GM19193 (cell line): Measurements from ENCODE around the gene SHROOM3.

Source experiments
- POLR2A ChIP-seq: IDR thresholded peaks from 4 replicates; pipeline ENCODE4 v1.6.1; 2011; ENCODE audit not compliant: insufficient read depth, insufficient read length; ENCODE audit errors: extremely low read depth

The SHROOM3 gene

DNA sequence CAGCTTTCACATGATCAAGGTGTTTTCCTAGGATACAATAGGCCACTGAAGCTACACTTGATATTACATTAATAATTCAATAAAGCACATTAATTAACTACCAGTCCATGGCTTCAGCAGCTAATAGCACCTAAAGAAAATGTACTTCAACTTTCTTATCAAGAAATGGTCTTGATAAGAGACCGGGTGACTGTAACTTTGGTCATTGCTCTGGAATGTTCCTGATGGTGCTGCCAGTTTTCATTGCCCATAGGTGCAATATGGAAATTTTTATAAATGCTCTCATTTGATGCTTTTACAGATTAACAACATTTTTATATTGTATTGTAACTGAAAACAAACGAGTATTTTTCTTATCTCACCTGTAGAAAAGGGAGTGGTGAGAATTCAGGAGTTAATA lies 165.4 kb downstream of the SHROOM3 start:
- no peak for TF ChIP-seq POLR2A

DNA sequence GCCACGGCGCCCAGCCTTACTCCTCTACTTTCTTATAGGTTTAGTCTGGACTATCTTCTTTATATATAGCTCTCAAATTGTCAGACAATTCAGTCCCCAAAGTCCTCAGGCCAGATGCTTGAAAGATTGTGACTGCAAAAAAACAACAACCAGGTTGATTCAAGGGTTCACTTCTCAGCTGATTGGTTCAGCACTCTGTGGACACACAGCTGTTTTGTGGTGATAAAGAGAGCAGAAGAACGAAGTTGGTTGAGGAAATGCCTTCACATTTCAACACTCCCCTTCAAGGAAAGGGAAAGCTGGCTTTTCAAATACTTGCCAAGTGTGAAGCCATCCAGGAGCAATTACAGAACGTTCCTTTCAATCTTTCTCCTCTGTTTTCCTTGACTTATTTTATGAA lies 166.8 kb downstream of the SHROOM3 start:
- TF ChIP-seq POLR2A = no peak

DNA sequence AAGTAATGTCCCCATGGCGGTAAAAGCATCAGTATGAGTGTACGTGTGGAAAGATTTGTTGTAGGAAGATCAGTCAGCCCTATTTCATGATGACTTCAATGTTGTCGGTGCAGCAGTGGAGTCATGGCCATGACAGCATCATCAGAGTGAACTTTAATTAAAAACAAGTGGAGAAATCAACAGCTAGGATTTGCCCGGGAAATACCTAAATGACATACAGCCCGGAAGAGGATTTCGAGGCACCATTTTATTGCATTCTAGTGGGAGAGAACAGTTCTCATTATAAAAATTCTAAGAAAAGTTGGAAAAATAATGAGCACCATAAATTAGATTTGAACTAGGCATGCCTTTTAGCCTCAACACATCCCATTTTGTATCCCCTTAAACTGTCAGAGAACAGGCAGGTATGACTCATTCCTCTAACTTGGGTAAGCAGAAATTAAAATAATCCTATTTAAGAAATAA lies 170.1 kb downstream of the SHROOM3 start:
- no peak for TF ChIP-seq POLR2A

DNA sequence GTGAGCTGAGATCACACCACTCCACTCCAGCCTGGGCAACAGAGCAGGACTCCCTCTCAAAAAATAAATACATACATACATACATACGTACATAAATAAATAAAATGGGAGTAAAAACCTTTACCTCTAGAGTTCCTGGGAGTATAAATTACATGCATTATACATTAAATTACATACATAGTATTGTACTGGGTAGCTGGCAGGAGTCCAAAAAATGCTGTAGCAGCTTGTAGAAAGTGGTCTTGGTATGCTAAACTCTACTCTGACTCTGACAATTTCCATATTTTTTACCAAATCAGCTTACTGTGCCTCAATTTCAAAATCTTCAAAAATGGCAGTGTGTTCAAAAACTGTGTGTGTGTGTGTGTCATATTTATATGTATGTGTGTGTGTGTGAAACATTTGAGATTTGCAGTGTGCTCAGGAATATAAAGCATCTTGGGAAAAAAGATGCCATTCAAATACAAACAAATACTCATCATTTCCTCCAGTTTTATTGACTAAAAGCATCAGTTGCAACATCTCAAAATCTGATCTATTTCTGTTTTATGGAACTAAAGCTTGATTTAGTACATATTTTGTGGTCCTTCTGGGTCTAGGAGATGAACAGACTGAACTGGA lies 171.7 kb downstream of the SHROOM3 start:
- no peak for TF ChIP-seq POLR2A

DNA sequence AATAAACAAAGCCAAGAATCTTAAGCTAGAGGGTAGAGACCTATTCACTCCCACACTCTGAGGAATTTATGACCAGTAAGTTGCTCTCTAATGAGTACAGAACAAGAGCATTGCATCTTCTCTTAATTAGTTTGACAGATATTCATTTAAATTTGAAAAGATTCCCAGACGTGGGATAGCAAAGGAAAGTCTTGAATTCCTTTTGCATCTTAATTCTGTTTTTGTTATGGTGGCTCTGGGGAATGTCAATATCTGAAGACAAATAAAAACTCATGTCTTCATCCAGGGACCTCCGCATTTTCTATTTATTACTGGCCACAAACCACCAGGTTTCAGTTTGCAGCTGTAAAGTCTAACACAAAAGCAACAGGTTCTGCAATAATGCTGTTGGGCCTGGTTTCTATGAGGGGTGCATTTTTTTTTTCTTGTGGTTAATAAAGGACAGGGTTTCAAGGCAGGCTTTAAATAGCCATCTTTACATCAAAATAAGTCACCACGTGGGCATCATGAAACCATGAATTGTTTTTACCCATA lies 172.3 kb downstream of the SHROOM3 start:
- no peak for TF ChIP-seq POLR2A

DNA sequence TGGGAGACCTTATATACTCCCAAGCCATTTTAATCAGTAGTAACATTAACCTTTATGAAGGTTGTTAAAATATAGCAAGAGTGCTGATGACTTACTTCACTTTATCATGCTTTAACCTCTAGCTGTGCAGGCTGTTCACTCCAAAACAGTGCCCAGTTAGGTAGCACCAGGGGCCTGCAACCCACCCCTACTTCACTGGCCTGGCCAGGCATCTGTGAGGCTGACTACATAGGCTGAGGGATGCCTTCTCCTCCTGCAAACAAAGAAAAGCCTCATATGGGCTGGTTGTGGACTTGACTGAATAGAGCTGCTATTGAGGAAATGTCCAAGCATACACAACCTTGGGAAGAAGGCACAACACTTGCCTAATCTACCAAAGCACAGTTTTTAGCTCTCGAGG lies 172.8 kb downstream of the SHROOM3 start:
- TF ChIP-seq POLR2A = no peak

DNA sequence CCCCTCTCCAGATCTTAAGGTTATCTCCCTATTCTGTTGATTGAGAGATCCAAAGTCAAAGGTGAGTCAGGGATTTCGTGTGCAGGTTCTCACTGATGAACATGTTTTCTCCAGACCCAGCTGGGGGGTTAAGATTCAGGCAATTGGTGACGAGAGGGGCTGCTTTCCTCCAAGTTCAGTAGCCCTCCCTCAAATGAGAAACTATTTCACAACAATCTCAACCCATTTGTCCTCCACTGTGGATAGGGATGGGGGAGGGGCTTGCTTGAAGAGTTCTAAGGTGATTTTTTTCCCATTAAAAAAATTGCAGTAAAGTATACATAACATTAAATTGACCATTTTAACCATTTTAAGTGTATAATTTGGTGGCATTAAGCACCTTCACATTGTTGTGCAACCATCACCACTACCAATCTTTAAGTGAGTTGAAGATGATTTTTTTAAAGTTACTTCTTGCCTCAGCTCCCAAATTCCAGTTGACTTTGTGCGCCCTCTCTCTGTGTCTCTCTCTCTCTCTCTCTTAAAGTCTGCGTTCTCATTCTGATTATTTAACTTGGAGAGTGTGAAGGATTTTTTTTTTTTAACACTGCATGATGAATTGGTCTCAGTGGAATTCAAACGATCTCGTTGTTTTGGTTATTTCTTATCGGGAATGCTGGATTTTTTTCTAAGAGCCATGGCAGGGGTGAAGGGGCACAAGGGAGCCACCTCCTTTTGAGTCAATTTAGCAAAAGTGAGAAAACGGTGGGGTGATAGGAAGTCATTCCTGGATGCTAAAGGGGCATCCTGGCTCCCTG lies 175.9 kb downstream of the SHROOM3 start:
- TF ChIP-seq POLR2A = no peak

DNA sequence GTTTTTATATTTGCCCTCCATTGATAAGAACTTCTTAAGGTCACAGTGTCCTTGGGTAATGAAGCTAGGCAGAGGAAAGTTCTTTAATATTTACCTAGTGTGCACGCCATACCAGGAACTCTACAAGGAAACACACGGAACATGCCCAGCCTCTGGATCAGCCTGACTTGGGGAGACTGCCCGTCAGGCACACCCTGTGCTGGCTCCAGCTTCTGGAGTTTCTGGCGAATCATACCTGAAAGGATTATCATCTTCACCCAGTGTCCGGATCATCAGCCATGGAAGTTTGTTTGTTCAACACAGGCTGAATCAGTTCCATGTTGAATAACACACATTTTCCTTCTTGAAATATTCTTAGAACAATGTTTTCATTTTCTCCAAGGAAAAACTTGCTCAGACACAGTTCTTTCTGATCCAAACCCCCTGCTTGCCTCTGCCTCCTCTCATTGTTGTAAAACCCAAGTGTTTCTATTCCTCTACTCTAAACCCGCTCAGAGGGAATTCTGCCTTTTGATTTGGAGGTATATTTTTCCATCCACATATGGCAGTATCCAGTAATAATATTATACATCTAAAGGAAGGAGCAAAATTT lies 176.7 kb downstream of the SHROOM3 start:
- no peak for TF ChIP-seq POLR2A

DNA sequence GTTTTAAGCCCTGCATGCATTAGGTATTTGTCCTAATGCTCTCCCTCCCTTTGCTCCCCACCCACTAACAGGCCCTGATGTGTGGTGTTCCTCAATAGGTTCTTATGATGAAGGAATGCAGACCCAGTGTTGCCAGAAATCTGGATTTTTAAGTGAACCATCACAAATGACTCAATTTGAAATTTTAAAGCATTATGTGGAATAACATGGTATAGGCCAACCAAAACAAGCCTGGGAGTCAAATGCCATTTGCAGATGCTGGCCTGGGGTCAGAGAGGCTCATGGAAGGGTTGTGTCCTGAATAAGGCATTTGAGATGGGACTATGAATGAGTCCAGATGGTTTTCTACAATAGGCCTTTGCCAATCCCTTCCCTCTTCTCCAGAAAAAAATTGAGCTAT lies 179.6 kb downstream of the SHROOM3 start:
- TF ChIP-seq POLR2A = no peak

DNA sequence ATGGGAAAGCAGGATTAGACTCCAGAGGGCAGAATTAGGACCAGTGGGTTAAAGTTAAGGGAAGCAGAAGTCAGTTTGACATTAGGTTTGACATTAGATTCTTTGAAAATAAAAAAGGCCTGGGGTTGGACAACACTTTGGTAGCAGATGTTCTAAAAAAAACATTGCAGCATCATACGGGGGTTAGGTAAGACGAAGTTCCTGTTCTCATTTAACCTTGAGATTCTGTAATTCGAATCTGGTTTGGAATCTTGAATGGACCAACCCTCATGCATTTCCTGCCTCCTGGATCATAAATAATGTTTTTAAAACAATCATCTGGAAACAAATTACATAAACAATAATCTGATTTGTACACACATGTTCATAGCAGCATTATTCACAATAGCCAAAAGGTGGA lies 181.0 kb downstream of the SHROOM3 start:
- TF ChIP-seq POLR2A = no peak

DNA sequence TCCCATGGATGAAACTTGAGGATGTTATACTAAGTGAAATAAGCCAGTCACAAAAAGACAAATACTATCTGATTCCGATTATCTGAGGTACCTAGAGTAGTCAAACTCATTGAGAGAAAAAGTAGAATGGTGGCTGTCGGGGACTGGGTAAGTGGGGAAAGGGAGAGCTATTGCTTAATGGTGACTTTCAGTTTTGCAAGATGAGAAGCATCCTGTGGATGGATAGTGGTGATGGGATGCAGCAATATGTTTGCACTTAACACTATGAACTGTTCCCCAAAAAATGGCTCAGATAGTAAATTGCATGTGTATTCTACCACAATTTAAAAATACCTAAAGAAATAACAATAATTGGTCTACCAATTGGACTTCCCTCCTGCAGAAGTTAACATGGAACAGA lies 181.5 kb downstream of the SHROOM3 start:
- no peak for TF ChIP-seq POLR2A

DNA sequence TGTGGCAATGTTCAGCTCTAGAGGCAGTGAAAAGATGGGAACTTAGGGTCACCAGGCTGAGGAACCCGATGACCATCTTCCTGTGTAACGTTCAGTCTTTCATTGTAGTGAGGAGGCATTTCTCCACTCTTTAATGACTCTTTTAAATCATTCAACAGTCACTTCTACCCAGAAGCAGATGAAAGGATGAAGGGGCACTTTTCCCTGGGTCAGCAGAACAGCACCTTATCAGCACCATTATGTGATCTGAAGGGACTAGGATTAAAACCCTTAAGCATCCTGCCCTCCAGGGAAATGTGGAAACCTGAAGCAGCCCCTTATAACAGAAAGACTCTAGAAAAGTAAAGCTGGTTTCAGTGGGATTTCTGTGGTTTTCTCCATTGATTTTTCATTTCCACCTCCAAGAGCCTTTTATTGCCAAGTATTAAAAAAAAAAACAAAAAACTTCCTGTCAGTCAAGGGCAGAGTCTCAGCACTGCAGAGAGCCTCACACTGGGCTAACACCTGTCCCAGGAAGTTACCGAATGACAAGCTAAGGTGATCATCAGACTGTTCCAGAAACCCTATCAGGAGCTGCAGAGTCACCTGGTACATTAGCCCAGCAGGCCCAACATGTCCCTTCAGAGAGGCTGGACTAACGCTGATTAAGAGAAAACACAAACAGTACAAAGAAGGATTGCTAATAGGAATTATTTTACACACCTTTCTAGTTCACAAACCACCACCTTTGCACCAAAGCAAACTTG lies 185.9 kb downstream of the SHROOM3 start:
- TF ChIP-seq POLR2A = no peak

DNA sequence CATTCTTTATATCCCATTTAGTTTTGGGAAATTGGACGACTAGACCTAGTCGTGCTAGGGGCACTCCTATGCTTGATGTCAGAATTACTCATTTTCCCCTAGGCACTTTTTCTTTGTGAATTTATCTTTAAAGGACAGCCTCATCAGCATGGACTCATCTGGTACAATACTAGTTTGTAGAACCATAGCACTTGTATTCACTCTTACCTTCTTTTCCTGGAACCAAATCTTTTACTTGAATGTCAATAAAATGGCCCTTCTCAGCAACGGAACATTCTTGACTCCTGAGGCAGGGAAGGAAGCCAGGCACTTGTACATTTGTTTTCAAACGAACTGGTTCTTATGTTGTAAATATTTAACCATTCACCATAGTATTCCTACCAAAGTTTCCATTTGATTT lies 187.1 kb downstream of the SHROOM3 start:
- TF ChIP-seq POLR2A = no peak

DNA sequence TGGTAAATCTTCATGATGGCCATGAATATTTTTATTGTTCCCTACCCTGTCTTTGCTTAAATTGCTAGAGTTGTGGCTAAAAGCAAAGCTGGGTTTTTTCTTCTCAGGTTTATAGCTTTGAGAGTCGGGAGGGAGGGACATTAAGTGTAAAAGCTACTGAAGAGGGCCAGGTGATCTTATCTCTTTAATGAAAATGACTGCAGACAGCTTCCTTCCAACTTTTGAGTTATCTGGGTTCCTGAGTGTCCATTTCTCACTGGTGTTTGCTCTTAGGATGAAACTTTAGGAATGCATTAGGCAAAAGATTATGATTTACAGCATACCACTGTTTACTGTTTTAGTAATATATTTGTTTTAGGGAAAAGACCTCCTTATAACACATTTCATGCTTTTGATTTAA lies 187.7 kb downstream of the SHROOM3 start:
- no peak for TF ChIP-seq POLR2A

DNA sequence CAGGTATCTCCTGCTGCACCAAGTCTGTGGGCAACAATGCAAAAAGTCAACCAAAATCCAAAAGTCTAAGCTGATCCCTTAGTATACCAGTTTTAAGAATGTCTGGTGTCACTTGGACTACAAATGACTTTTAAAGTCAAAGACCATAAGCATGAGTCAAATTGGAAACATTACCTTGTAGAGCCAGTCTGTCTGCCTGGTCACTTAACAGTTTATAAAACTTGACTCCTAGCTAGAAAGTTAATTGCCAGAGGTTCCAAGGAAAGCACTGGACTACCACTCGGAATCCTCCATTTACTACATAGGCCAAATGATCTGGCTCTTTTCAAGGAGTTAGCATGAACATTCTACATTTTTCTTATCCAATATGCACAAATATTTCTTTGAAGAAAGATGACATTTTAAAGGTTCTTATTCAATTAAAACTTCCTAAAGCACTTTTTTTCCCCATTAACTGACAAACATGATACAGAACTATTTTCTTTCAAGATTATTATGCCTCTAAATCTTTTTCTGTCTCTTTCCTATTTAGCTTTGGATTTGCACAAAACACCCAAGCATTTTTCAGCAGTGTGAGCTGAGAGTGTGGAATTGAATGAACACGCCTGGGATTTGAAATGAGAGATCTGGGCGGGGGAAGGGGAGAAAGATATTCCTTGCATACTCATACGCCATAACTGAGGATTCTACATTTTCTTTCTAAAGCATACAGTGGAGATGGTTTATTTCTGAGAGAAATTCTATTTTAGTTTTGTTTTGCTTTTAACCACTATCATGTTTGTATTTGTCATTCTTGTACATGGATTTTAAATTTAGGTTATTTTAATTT lies 188.4 kb downstream of the SHROOM3 start:
- TF ChIP-seq POLR2A = no peak

DNA sequence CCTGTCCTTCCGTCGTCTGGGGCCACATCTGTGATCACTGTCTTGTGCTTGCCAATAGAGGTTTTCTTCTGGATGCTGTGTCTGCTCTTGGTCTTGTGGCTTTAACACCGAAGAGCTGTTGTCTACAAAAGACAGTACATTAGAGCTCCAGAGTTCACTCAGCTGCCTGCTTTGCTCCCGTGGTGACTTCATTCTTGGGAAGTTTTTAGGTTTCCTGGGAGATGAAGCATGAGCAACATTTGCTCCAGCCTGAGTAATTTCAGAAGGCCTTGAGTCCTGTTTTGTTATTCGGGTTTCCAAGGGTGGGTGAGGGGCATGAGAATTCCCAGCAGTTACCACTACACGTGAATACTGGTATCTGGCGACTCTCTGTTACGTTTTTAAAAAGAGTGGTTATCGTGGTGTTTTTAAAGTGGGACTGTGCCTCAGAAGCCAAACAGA lies 189.2 kb downstream of the SHROOM3 start:
- TF ChIP-seq POLR2A = no peak
